Skeletal muscle cell (primary cell): Measurements from ENCODE around the gene ARHGAP10.

Experiments
- DNase-seq: peaks from one replicate; pipeline ENCODE4 v3.0.0-alpha.2; 2010; ENCODE audit warnings: low read depth
- H3K4me3 ChIP-seq: 2 replicates; pipeline ENCODE4 v1.5.1; 2011; ENCODE audit warnings: low read depth, mild to moderate bottlenecking, control low read depth, low read length, moderate library complexity

ARHGAP10 gene

DNA sequence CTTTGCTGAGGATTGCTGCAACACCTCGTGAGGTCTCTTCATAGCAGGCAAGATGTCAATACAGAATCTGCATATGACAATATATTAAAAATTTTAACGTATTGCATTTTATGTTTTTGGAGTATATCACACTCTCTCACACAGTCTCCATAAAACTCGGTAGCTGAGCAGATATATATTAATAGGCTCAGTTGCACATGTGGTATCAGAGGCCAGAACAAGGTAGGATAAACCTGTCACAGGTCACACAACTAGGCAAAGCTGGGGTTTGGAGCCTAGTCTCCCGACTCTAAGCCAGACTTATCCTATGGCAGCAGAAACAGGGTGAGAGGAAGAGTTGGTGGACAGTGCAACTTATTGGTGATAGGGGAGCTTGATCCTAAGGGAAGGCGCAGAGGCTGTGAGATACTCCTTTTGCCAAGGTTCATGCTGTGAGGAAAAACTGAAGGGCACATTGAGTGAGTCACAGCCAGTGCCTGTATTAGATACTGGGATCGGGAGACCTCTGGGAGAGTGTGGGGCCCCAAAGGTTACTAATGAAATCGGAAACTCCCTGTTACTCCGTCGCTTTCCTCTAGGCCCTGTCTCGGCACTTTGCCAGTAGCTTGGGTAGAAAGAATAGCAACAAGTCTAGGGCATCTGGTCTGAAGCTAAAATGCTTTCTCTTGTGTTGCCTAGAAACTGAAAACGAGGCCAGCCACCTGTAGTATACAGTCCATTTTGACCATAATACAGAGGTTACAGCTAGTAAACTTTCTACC lies 195.7 kb downstream of the ARHGAP10 start:
- DNase-seq = no peak

DNA sequence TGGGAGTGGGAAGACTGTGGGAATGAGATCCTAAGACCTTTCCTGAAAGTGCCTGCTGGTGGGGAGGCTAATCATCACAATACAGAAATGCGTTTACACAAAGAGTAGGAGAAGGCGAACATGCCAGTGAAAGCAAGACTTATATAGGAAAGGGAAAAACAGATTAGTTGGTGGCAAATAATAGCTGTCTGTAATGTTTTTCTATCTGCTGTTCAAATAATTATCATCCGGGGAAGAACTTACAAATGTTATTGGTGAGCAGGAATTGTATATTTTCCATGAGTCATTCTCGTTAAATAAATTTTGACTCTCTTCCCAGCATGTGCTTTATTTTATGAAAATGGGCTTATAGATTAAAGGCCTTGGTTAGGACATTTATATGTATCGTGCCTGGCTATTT lies 196.5 kb downstream of the ARHGAP10 start:
- DNase-seq = no peak
- H3K4me3 ChIP-seq = no peak overlapping the region

More for the DNA sequence above, 195.7 kb downstream of the ARHGAP10 start:
- no peak overlapping the region for H3K4me3 ChIP-seq

DNA sequence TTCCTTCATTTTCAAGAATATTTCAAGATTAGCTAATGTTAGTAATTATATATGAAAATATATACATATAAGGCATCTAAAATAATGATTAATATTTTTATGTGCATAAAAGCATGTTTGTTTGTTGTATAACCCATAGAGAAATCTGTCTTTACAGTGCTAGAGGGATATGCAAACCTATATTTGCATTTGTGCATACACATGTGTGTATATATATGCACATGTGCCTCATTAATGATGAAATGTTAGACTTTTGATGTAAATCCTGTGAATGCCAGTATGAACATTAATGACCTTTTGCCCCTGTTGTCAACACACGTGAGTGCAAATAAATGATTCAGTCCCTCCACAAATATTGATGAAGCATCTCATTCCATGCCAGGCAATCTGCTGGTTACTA lies 197.9 kb downstream of the ARHGAP10 start:
- no peak for DNase-seq

DNA sequence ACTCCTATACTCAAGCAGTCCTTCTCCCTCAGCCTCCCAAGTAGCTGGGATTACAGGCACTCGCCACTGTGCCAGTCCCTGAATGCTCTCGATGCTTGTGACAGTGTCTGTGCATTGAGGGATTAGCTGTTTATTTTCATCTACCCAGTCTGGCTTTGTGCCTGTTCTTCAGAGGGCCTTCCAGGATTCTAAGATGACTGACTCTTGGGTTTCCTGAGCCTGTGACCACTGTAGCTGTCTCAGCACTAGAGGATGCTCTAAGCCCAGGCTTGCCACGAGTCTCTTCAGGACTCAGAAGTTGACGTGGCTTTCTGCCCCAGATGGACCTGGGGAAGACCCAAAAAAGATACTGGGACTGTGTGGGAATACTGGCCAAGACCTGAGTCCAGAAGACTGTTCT lies 201.4 kb downstream of the ARHGAP10 start:
- DNase-seq = no peak
- no peak overlapping the region for H3K4me3 ChIP-seq

More for the DNA sequence above, 197.9 kb downstream of the ARHGAP10 start:
- no peak overlapping the region for H3K4me3 ChIP-seq

DNA sequence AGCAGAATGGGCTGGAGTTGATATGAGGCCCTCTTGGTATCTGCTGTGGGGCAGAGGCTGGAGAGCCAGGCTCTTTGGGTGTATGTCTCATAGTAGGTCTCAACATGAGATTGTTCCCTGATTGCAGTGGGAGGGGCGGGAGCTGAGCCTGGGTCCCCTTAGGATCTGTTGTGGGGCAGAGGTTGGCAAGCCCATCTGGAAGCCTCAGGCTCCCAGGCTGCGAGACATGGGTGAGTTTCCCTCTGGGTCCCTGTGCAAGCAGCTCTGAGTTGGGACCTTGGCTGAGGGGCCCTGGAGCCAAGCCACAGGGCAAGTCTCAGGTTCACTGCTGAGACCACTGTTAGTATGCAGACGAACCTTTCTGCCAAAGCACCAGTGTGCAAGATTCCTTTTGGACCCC lies 201.9 kb downstream of the ARHGAP10 start:
- no peak overlapping the region for H3K4me3 ChIP-seq
- DNase-seq = no peak

DNA sequence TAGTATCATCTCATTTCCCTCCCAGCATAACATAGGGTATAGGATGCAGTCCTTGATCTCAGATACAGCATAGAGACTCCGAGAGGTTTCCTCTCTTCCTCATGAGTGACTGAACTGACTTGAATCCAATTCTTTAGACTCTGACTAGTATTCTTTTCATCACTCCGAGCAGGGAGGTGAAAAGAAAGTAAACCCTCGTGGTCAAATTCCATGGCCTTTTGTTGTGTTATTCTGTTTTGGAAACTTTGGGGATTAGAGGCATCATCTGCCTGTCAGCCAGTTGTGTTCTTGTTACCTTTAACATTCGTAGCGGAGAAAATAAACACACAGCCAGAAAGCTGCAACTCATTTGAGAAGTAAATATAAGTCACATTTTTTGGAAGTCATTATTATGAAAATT lies 206.6 kb downstream of the ARHGAP10 start:
- DNase-seq = no peak
- H3K4me3 ChIP-seq = no peak overlapping the region

DNA sequence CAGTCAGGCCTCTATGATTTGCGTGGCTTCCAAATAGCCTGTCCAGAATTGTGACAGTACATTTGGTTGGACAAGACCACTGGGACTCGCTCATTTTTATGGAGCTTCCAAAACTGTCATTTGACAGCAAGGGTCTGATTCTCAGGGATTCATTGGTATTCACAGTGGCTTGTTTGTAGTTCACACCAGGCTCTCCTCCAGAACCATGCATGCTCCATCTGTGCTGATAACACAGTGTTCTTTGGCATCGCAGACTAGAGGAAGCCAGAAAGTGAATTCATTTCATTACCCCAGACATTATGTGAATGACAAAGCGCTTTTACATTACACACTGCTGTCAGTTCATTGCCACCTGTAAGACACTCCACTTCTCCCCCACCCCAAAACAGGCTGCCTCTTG lies 208.3 kb downstream of the ARHGAP10 start:
- no peak for DNase-seq

DNA sequence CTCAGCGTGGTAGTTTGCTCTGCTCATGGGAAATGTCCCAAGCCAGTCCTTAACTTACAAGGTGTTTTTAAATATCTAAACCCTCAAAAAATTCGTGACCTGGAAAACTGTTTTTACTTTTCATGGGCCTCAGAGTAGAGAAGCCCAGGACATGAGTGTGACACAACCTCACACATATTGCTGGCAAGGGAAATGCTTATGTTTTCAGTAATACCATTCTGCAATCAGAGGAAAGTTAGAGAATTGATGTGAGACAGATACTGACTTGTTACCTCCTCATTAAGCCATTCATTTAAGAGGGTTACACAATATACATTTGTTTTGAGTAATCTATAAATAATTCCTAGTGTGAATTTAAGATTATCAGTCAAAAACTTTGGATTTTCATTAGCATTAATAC lies 209.5 kb downstream of the ARHGAP10 start:
- no peak for DNase-seq
- no peak overlapping the region for H3K4me3 ChIP-seq

More for the DNA sequence above, 208.3 kb downstream of the ARHGAP10 start:
- no peak overlapping the region for H3K4me3 ChIP-seq

DNA sequence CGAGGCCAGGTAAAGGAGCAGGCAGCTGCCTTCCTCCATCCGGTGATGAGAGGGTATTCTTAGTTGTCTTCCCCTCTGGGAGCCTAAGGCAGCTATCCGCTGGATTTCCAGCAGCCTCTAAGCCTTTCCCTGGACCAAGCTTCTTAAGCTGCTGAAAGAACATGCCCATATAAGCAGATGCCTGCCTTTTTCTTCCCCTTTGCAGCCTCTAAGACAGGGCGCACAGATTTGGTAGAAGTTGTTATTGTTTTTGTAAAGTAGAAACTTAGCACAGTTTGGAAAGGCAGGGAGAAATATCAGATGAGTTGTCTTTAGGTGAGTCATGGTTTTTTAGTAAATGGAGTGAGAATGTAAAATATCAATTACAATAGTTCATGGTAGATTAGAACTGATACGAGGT lies 210.8 kb downstream of the ARHGAP10 start:
- H3K4me3 ChIP-seq = no peak overlapping the region
- DNase-seq = no peak

DNA sequence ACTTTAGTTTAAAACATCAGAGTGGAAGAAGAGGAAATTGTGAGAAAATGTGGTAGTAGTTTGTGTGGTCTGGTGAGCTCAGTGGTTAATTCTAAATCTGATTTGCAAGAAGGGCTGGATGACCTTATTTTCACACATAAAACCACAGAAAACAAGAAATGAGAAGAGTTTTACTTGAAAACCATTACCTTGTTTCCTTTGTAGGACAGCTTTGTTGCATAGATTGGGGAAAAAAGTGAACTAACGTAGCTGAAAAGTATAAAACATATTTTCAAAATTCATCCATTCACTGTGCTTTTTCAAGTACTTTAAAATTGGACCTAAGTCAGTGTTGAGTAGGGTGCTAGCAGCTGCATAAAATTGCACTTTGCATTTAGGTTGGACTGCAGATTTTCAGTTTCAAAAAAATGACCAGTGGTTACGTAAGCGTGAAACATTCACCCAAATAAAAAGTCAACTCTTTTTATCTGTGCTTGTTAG lies 211.3 kb downstream of the ARHGAP10 start:
- DNase-seq = no peak
- H3K4me3 ChIP-seq = no peak overlapping the region

DNA sequence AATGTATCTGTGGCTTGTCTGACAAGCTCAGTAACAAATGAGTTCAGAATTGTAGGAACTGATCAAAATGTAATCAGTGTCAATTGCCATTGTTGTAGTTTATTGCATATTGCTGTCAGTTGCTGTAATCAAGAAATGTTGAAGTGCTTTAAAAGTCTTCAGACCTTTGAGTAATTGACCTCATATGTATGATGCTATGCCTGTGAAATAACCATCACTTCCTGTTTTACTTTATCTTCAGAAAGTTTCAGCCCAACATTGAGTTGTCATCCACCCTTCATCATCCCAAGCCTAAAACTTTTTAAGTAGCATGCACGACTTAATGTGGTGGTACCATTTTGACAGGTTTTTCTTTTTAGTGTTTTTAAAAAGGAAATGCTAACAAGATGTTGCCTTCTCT lies 212.4 kb downstream of the ARHGAP10 start:
- no peak overlapping the region for H3K4me3 ChIP-seq
- no peak for DNase-seq

DNA sequence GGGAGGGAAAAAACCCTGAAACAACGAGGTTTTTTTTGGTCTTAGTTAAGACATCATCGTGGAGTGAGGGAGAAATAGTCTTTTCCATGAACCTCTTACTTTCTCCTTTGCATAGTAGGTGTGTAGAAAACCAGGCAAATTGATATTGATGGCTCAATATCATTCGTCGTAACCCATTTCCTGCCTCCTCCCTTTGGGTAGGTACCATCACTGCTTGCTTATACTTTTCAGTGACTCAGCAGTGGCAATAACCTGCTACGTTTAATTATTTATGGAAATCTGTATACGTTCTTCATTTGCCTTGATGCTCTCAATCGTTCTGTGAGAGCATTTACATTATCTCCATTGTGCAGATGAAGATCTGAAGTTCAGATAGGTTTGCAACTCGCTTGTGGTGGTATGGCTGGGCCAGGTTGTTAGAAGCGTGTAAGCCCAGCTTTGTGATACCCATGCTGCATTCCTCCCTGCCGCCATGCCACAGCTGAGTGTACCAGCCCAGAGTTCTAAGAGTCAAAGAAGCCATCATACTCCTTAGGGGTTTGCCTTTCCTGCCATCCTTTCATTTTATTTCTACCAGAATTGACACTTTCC lies 212.9 kb downstream of the ARHGAP10 start:
- no peak overlapping the region for H3K4me3 ChIP-seq

DNA sequence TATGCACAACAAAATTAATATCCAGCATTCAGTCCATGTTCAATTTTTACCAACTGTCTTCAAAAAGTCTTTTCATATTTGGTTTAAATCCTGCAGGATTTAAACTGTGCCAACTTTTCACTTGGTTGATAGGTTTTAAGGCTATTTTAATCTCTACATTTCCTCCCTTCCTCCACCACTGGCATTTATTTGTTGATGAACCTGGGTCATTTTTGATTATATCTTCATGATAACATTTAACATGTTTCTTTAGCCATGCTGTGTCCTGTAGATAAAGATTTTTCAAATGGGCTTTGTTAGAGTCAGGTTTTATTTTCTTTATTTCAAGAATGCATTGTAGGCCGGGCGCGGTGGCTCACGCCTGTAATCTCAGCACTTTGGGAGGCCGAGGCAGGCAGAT lies 216.4 kb downstream of the ARHGAP10 start:
- DNase-seq = no peak

More for the DNA sequence above, 212.9 kb downstream of the ARHGAP10 start:
- no peak for DNase-seq

DNA sequence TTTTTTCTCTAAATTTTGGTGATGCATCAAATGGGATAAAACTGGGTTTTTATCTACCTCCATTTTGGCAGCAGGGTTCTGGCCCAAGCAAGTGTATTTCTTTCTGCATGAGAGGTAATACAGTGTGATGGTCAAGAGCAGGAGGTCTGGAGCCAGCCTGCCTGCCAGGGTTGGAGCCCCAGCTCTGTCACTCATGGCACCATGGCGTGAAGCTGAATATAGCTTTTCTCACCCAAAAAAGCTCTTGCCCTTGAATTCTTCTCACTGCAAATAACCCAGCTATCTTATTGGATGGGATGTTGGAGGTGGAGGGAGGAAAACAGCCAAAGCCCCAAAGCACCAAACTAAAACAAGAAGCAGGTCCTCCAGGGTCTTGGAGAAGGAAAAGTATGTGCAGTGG lies 218.4 kb downstream of the ARHGAP10 start:
- DNase-seq = no peak
- H3K4me3 ChIP-seq = no peak overlapping the region

More for the DNA sequence above, 216.4 kb downstream of the ARHGAP10 start:
- H3K4me3 ChIP-seq = no peak overlapping the region

DNA sequence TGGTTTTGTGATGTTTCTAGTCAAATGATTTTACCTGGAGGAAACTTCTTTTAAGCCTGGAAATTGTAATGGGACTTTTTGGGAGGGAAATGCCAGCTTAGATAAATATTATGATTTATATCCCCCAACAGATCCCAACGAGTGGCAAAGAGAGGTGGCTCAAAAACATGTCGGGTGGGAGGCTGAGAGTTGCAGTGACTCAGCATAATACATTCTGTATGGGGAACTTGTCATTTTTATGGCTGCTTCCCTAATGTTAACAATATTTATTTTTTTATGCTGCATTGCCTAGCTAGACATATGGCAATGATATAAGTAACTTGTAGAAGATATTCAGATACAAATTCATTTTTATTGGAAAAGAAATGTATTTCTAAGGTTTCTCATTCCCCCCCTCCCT lies 219.0 kb downstream of the ARHGAP10 start:
- DNase-seq = no peak
- no peak overlapping the region for H3K4me3 ChIP-seq

DNA sequence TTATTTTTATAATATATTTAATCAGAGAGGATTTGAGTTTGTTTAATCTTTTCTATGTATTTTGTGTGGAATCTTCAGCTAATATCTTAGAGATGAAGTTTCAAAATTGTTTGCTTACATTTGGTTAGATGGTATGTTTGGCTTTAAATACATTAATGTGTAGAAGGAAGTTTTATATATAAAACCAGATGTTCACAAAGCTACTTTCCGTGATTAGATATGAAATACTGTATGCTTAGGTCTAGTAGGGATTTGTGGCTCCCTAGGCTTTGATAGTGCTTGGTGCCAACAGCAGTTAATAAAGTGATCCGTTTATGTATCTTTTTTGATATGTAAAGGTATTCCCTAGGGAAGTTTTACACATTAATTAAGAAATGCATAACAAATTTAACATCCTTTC lies 223.0 kb downstream of the ARHGAP10 start:
- no peak for DNase-seq

DNA sequence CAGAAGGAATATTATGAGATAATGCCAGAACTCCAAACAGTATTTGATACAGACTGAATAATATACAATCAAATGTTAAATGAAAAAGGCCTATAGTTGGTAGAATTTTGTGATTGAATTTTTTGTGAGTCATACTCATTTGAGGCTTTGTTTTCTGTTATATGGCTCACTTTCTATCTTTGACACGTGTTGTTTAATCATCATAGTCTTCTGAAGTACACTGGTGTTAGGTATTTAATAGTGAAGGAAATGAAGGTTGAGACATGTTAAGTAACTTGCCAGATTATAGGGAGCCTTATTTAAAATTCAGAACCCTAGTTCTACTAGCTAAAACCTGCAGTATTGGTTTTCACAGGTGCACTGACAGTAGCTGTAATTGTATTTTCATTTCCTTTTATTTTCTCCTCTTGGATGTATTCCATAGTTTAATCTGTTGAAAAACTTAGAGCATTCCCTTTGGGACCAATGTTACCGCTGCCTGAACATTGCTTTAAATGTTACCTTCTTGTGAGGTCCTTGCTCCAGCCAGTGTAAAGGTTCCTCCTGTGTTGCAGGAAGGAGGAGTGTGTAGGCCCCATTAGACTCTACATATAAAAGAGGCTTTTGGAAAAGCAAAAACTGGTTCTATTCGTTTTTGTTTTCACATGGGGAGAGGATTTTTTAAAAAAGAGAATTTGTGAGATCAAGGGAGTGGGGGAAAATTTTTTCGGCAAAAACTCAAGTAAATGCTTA lies 224.1 kb downstream of the ARHGAP10 start:
- DNase-seq = no peak
- H3K4me3 ChIP-seq = no peak overlapping the region

More for the DNA sequence above, 223.0 kb downstream of the ARHGAP10 start:
- H3K4me3 ChIP-seq = no peak overlapping the region

DNA sequence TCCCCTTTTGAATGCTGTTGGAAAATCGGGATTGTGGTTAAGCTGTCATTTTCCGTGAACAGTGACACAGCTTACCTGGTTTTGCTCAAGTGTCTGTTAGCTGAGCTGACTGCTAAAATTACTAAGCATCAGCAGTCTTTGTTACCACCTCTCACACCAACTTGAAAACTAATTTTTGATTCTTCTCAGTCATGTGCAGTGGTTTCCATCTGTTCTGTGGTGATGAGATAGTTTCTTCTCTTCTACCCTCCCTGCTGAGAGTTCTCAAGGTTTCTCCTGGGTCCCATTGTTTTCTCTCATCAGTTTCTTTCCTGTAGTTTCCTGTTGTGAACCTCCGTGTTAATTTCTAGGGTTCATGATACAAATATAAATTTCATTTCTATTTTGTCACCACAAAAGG lies 225.6 kb downstream of the ARHGAP10 start:
- DNase-seq = no peak
- no peak overlapping the region for H3K4me3 ChIP-seq

DNA sequence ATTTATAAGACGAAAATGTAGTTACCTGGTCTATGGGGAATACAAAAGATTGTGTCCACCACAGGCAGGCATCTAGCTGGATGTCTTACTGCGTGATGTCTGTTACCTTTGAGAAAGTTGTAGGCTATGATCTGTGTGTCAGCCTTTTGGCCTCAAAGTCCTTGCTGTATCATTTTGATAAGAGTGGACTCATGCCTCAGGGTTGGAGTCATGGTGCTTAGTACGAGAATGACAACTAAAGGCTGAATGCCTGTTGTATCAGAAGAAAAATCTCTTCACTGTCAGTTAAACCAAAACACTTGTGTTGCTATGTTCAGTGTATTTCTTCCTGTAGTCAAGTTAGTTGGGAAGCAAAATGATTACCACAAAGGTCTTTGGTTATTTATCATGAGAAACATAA lies 226.2 kb downstream of the ARHGAP10 start:
- no peak for DNase-seq
- no peak overlapping the region for H3K4me3 ChIP-seq

DNA sequence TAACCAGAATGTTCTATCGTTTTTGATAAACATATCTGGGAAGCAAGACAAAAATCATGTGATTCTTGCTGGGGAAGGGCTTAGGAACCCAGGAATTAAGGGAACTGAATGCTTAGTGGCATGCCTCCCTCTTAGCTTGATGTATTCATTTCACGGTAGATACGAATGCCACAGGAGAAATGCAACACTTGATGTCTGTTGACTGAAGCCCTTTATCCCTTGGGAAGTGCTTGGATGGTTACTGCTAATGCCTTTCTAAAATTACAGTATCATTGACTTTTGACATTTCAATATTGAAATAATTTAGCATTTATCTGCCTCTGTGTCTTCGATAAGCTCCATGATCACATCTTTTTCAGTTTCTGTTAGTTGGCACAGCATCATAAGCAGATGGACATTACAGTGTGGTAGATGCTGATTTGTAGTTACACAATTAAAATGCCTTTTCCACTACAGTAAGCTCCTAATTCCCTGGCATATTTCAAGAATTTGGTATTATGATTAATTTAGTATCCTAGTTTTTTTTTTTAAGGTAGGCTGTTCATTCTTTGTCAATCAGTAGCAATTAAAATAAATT lies 226.7 kb downstream of the ARHGAP10 start:
- H3K4me3 ChIP-seq = no peak overlapping the region
- DNase-seq = no peak
